Neural progenitor cell (in vitro differentiated cells): ENCODE measurements around the gene NDRG2.

Source experiments
- CTCF ChIP-seq: fragments of 200-600 bp; sonication (generic); IDR thresholded peaks from 2 replicates; pipeline ENCODE4 v1.5.1; 2017; ENCODE audit warnings: antibody characterized with exemption, mild to moderate bottlenecking
- EZH2 ChIP-seq: fragments of 200-600 bp; sonication (generic); IDR thresholded peaks from 2 replicates; pipeline ENCODE4 v1.6.1; 2017; ENCODE audit warnings: antibody characterized with exemption, mild to moderate bottlenecking, moderate library complexity

GRCh38 chr14:20978687-20979086 is 46.2 kb downstream of the NDRG2 start:
- no peak for TF ChIP-seq CTCF
- TF ChIP-seq EZH2, result no peak
